Activated T-helper 1 cell treated with anti-CD3 and anti-CD28 coated beads, Interleukin-12 subunit alpha, Interleukin-12 subunit beta, Interleukin-2, Interleukin-4 antibody, amounts not matched to agents 30 ng/mL and 10 ng/mL and 1 ng/mL, durations not matched to agents 14 hours and 24 hours and 36 hours (primary cell): Measurements from ENCODE around the gene MOV10L1. TPM values are rescaled to one million over a fixed set of nuclear protein-coding genes. Genes with fewer than 3 reads are reported as not detected.

Experiments used
- DNase-seq: peaks from one replicate; pipeline ENCODE4 v3.0.0; 2021; ENCODE audit warnings: low spot score
- H3K27ac Mint-ChIP-seq: one replicate; pipeline ENCODE4 v1.8.0; 2021; ENCODE audit warnings: mild to moderate bottlenecking, mixed read lengths
- H3K27me3 Mint-ChIP-seq: one replicate; pipeline ENCODE4 v1.8.0; 2022; ENCODE audit warnings: mild to moderate bottlenecking, moderate library complexity, mixed read lengths; ENCODE audit not compliant: insufficient read depth
- H3K36me3 Mint-ChIP-seq: one replicate; pipeline ENCODE4 v1.8.0; 2021; ENCODE audit warnings: low read depth, mixed read lengths
- H3K4me1 Mint-ChIP-seq: one replicate; pipeline ENCODE4 v1.8.0; 2021; ENCODE audit warnings: low read depth, mixed read lengths
- H3K4me3 Mint-ChIP-seq: one replicate; pipeline ENCODE4 v1.8.0; 2021; ENCODE audit warnings: mild to moderate bottlenecking, moderate library complexity, mixed read lengths
- H3K9me3 Mint-ChIP-seq: one replicate; pipeline ENCODE4 v1.8.0; 2021; ENCODE audit warnings: mixed read lengths
- intact Hi-C: fragments of 100-400 bp; cut with micrococcal nuclease; formaldehyde crosslinking; loops from one replicate; pipeline ENCODE4 v1.15.1; 2024
- total RNA-seq: library from RNA; stranded (reverse); gene quantifications from 2 replicates; pipeline ENCODE4 v1.2.3, GENCODE V29; 2022

Gene MOV10L1
- not detected in 2 replicates for total RNA-seq

DNA sequence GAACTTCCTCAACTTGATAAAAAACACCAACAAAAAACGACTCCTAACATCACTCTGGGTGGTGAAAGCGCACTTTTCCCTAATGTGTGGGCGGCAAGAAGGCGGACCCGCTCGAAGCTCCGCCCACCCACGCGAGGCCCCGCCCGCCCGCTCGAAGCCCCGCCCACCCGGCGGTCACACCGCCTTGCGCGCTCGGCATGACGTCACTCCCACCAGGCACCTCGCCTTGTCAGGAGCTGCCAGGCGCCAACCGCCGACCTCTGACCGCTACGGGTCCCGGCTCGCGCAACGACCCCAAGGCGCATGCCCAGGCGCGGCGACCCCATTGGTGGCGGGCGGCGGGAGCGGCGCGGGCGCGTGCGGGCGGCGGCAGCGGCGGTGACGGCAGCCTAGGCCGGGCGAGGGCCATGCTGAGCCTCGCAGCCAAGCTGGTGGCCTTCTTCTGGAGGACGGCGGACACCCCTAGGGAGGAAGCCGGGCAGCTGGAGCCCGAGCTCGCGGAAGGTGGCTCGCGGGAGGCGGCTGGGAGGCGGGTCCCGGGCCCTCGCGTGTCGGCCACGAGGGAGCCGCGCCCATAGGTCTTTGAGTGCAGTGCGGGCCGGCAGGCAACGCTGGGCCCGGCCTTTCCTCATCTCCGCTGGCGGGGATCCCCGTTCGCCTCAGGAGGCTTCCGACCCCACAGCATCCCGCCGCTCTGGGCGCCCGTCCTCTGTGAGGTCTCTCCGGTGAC is at the start of gene MOV10L1:
TSS of gene MOV10L1 (plus strand) at position 325 of the 730 bp plus-strand sequence. CDS start at position 408, 83 bp downstream.
- intact Hi-C loops = no loop called here
- peaks cover 7% of the 10 kb centered on the region for H3K4me1 Mint-ChIP-seq
- peaks cover 5% of the 10 kb centered on the region for H3K9me3 Mint-ChIP-seq
- no peak within 1 kb of the TSS for H3K4me3 Mint-ChIP-seq
- H3K36me3 Mint-ChIP-seq = peaks cover 3% of the 10 kb centered on the region
- DNase-seq = no peak
- no peak within 1 kb of the TSS for H3K27ac Mint-ChIP-seq
- H3K27me3 Mint-ChIP-seq = peaks cover 13% of the 10 kb centered on the region

DNA sequence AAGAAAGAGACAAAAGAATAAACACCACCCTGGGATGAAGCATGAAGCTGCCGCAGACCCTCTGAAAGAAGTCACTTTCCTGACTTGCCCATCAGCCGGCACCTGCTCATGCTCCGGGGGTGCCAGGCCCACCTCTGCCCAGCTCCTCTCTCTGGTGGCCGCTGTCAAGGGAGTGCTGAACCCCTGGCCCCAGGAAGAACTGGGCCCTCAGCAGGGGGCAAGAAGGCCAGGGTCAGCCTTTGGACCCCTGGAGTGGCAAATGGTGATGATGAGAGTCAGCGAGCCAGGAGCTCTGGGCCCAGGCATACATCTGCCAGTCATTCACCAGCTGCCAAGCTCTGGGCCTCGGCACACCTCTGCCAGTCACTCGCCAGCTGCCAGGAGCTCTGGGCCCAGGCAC is 49.1 kb upstream of the MOV10L1 start:
- H3K36me3 Mint-ChIP-seq = no peaks in the 10 kb centered on the region
- H3K9me3 Mint-ChIP-seq = no peaks in the 10 kb centered on the region
- H3K4me3 Mint-ChIP-seq = no peak overlapping the region
- no peaks in the 10 kb centered on the region for H3K4me1 Mint-ChIP-seq
- no peak for DNase-seq
- intact Hi-C loops = no loop called here
- H3K27me3 Mint-ChIP-seq = peaks cover 11% of the 10 kb centered on the region
- H3K27ac Mint-ChIP-seq = no peak overlapping the region

DNA sequence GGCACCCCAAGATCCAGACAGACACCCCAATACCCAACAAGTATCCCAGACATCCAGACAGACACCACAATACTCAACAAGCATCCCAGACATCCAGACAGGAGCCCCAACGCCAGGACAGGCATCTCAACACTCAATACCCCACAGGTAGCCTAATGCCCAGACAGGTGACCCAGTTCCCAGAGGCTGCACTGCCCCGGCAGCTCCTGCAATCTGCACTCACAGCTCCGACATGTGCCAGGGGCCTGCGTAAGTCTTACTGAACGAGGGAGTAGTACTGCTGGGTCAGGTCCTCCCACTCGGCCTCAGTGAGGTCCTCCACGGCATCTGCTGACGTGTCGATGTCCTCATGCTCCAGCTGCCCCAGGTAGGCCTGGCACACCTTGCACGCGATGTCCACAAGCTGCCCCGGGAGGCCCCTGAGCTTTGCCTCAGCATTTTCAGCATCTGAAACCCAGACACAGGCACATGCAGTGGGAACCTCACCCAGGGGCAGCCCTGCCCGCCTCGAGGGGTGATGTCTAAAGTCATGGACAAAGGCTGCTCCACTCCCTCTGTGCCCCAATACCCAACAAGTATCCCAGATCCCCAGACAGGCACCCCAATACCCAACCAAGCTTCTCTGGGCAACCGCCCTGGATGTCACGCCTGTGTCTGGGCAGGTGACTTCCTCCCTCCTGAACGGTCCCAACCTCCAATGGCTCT is 48.3 kb upstream of the MOV10L1 start:
- Mint-ChIP-seq H3K4me3 (no peak overlapping the region), H3K4me1 (no peaks in the 10 kb centered on the region), H3K27ac (no peak overlapping the region), H3K9me3 (no peaks in the 10 kb centered on the region), H3K27me3 (peaks cover 11% of the 10 kb centered on the region), H3K36me3 (no peaks in the 10 kb centered on the region)
- DNase-seq = no peak
- intact Hi-C loops = no loop called here

DNA sequence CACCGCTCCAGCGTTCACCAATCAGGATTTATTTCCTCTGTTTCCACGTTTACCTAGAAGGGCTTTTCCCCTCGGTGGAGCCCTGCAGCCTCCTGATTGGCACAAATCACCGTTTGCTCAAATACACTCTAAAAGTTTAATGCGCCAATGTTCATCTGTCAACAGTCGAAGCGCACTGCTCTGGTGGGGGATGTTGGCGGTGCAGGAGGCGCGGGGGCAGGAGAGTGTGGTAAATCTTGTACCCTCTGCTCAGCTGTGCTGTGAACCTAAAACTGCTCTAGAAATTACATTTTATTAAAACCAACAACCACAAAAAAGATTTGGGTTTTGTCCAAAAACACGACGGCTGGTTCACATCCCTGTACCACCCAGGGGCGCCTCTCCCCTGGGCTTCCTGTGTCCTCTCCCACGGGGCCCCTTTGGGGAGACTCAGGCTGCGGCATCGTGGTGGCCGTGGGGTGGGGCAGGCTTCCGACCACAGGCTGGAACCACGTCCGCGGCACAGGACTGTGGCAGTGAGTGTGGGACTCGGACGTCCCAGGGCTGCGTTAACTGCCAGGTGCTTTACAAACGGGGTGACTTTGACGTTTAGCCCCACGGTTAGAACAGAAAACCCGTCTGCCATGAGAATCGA is 45.2 kb upstream of the MOV10L1 start:
- DNase-seq = no peak
- Mint-ChIP-seq H3K4me1 (no peaks in the 10 kb centered on the region), H3K9me3 (no peaks in the 10 kb centered on the region), H3K4me3 (no peak overlapping the region), H3K27ac (no peak overlapping the region), H3K36me3 (no peaks in the 10 kb centered on the region), H3K27me3 (peaks cover 6% of the 10 kb centered on the region)
- intact Hi-C loops = no loop called here

DNA sequence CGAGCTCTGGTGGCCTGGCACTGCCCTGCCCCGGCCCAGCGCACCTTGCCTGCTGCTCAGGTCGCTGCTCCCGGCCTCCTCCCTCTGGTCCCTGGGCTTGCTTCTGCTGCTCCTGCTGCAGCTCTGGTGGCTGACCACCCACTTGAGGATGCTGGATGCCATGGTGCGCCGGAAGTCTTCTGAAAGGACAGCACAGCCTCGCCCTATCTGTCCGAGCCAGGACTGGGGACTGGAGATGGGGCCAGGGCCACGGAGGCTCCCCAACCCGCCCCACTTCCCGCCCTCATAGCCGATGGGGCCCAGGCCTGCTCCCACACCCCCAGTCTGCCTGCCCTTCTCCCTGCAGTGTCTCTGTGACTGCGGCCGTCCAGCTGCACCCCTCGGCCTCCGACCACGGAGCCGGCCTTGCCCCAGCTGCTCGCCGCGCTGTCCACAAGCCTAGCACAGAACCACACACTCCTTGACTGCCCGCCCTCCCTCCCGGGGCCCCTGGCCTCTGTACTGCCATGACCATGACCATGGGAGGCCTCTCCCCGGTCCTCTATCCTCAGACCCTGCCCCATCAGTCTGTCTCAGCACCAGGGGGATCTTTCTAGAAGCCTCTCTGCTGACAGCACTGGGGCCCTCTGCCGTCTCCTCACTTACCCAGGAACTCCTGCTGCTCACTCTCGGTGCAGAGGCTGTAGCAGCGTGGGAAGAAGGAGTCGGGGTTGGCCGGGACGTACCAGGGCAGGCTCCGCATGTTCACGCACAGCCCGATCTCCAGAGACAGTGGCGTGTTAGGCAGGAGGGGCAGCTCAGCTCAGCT is 44.4 kb upstream of the MOV10L1 start:
- no peak for DNase-seq
- no peak overlapping the region for H3K4me3 Mint-ChIP-seq
- intact Hi-C loops = no loop called here
- no peaks in the 10 kb centered on the region for H3K9me3 Mint-ChIP-seq
- H3K36me3 Mint-ChIP-seq = no peaks in the 10 kb centered on the region
- H3K27me3 Mint-ChIP-seq = peaks cover 6% of the 10 kb centered on the region
- no peak overlapping the region for H3K27ac Mint-ChIP-seq
- no peaks in the 10 kb centered on the region for H3K4me1 Mint-ChIP-seq

DNA sequence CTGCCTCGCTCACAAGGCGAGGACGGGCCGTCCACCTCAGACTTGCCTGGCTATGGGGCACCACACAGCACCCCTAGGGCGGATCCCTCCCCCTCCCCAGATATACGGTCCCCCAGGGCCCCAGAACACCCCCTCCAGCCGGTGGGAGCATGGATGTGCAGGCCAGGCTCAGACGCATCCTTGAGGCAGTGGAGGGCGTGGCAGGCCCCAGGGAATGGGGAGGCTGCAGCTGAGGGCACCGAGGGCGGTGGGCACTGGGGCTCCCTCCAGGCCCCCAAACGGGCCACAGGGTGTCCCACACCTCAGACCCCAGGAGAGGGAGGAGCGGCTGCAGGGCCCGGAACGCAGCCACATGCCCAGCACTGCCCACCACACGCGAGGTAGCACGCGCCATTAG is 43.8 kb upstream of the MOV10L1 start:
- H3K4me1 Mint-ChIP-seq = no peaks in the 10 kb centered on the region
- DNase-seq = no peak
- H3K9me3 Mint-ChIP-seq = no peaks in the 10 kb centered on the region
- no peak overlapping the region for H3K4me3 Mint-ChIP-seq
- peaks cover 6% of the 10 kb centered on the region for H3K27me3 Mint-ChIP-seq
- intact Hi-C loops = no loop called here
- no peak overlapping the region for H3K27ac Mint-ChIP-seq
- H3K36me3 Mint-ChIP-seq = no peaks in the 10 kb centered on the region

DNA sequence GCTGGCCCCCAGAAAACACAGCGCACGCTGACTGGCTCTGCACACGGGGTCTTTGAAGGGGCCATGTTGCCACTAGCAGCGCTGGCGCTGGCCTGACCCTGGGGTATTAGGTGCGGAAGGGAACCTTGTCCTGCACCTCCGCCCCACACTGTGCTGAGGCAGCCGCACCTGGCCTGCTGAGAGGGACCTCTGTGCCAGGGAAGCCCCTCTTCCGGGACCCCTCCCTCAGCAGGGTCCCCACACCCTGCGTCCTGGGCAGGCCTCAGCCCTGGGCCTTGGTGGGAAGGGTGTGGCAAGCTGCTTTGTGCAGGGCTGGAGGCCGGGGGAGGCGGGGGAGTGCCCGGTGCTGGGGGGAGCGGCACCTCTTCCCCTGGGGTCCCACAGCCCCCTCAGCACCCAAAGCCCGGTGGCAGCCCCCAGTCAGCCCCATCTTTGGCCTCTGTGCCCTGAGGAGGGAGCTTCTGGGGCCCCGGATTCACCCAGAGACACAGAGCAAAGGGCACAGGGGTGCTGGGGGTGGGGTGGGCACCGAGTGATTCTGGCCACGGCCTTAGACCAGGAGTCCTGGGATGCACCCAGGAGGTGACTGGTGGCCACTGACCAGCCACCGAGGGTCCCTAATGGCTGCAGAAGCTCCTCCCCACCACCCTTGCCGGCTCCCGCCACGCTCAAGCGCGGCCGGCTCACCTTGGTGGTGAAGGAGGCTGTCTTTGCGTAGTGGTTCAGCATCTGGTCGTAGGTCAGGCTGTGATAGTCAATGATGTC is 43.1 kb upstream of the MOV10L1 start:
- H3K36me3 Mint-ChIP-seq = no peaks in the 10 kb centered on the region
- DNase-seq = no peak
- H3K4me1 Mint-ChIP-seq = no peaks in the 10 kb centered on the region
- H3K4me3 Mint-ChIP-seq = no peak overlapping the region
- H3K9me3 Mint-ChIP-seq = no peaks in the 10 kb centered on the region
- intact Hi-C loops = no loop called here
- H3K27me3 Mint-ChIP-seq = peaks cover 6% of the 10 kb centered on the region
- H3K27ac Mint-ChIP-seq = no peak overlapping the region

DNA sequence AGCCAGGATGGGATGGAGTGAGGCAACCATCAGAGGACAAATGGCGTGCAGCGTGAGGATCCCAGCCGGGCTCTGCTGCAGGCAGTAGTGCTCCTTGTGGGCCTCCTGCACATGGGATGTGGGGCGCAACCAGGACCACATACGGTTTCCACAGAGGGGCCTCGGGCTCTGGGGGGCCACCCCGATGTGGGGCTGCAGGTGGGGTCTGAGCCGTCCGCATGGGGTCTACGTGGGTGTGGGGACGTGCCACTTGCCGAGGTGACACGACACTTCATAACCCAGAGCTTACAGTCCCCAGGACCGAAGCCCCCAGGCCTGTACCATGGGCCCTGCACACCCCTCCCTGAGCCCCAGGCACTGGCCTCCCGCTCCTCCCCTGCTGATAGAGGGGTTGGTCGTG is 42.5 kb upstream of the MOV10L1 start:
- peaks cover 6% of the 10 kb centered on the region for H3K27me3 Mint-ChIP-seq
- H3K4me1 Mint-ChIP-seq = no peaks in the 10 kb centered on the region
- H3K9me3 Mint-ChIP-seq = peaks cover 2% of the 10 kb centered on the region
- intact Hi-C loops = no loop called here
- H3K27ac Mint-ChIP-seq = no peak overlapping the region
- DNase-seq = no peak
- H3K36me3 Mint-ChIP-seq = no peaks in the 10 kb centered on the region
- H3K4me3 Mint-ChIP-seq = no peak overlapping the region

DNA sequence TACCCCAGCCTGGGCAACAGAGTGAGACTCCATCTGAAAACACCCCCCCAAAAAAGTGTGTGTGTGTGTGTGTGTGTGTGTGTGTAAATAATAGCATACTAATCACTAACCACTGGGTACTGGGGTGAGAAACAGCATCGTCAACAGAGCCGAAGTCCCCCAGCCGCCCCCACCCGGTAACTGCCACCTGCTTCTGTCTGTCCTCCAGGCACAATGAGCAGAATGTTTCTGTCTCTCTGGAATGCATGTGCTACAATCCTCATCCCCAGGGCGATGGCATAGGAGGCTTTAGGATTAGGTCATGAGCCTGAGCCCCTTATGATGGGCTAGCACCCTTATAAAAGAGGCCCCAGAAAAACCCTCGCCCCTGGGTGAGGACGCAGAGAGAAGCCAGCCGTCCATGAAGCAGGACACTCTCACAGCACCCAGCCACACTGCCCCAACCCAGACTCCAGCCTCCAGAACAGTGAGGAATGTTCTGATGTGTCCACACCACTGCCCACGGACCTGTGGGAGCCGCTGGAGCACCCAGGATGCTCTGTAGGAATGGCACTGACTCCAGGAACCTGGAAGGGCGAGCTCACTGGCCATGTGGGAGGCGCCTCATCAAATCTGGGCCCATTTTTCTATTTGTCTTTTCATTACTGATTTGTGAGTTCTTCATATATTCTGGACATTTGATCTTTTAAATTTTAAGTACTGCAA is 41.6 kb upstream of the MOV10L1 start:
- DNase-seq = no peak
- H3K36me3 Mint-ChIP-seq = no peaks in the 10 kb centered on the region
- no peaks in the 10 kb centered on the region for H3K4me1 Mint-ChIP-seq
- intact Hi-C loops = no loop called here
- H3K4me3 Mint-ChIP-seq = no peak overlapping the region
- peaks cover 4% of the 10 kb centered on the region for H3K9me3 Mint-ChIP-seq
- H3K27ac Mint-ChIP-seq = no peak overlapping the region
- peaks cover 6% of the 10 kb centered on the region for H3K27me3 Mint-ChIP-seq

DNA sequence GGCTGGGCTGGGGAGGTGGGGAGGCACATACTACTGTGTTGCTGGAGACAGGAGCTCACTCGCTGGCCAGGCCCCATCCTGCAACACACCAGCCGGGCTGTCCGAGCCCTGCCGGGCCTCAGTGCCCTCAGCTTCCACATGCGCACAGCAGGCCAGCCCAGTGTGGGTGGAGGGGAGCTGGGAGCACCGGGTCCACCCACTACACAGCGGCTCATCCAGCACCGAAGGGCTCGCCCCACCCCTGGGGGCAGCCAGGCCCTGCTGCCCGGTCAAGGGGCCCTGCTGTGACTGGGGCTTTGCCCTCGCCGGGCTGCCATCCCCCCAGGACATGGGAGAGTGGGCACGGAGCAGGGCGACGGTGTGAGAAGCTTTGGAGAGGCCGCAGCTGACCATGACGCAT is 41.0 kb upstream of the MOV10L1 start:
- Mint-ChIP-seq H3K4me1 (no peaks in the 10 kb centered on the region), H3K9me3 (peaks cover 8% of the 10 kb centered on the region), H3K27me3 (peaks cover 6% of the 10 kb centered on the region), H3K36me3 (no peaks in the 10 kb centered on the region), H3K27ac (no peak overlapping the region), H3K4me3 (no peak overlapping the region)
- DNase-seq = no peak
- intact Hi-C loops = no loop called here

DNA sequence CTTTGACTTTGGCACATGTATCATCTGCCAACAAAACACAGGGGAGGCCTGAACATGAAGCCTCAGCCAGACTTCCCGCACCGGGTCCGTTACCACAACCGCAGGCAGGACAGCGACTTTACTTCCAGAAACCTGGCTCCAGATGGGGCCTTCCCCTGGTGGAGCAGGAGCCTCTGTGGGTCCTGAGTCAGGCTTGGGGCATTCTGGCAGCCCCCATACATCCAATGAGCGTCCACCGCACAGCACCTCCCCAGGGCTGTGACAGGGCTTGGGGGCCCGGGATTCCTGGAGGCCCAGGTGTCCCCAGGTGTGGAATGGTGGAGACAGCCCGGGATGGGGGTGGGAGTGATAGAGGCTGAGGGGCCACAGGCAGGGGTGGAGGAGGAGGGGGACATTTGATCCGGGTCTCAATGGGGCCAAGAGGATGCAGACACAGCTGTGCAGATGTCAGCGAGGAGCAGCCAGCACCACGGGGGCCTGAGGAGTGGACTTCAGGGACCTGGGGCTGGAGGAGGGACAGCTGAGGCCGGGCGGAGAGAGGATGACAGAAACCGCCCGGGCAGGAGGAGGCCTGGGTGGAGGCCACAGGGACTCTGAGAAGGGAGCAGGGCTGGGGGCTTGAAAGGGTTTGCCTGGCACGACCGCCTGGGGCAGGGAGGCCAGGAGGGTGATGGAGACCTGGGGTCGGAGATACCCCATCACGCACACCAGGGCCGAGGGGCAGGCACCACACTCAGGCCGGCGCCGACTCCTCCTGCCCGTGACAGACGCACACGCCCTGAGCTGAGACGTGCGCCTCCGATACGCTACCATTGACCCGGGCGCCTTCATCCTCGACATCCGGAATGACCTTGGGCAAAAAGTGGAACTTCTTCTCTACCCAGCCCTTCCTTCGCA is 40.3 kb upstream of the MOV10L1 start:
- H3K27me3 Mint-ChIP-seq = peaks cover 3% of the 10 kb centered on the region
- H3K4me3 Mint-ChIP-seq = no peak overlapping the region
- H3K4me1 Mint-ChIP-seq = no peaks in the 10 kb centered on the region
- peaks cover 12% of the 10 kb centered on the region for H3K9me3 Mint-ChIP-seq
- no peaks in the 10 kb centered on the region for H3K36me3 Mint-ChIP-seq
- H3K27ac Mint-ChIP-seq = no peak overlapping the region
- DNase-seq = no peak
- intact Hi-C loops = no loop called here
